HG03039 (cell line): ENCODE results near the gene FHIP2A.
"Not testable (repeated sequence)": the region's sequence is repeated elsewhere in the genome, so short reads cannot be mapped to it uniquely, and the experiment has no call there.

ENCODE experiments used
- ATAC-seq: cut with Tn5 transposase; IDR thresholded peaks from one replicate; pipeline ENCODE4 v1.9.1; 2021; ENCODE audit warnings: mild to moderate bottlenecking, moderate library complexity; ENCODE audit not compliant: unreplicated experiment

The FHIP2A gene, protein sequence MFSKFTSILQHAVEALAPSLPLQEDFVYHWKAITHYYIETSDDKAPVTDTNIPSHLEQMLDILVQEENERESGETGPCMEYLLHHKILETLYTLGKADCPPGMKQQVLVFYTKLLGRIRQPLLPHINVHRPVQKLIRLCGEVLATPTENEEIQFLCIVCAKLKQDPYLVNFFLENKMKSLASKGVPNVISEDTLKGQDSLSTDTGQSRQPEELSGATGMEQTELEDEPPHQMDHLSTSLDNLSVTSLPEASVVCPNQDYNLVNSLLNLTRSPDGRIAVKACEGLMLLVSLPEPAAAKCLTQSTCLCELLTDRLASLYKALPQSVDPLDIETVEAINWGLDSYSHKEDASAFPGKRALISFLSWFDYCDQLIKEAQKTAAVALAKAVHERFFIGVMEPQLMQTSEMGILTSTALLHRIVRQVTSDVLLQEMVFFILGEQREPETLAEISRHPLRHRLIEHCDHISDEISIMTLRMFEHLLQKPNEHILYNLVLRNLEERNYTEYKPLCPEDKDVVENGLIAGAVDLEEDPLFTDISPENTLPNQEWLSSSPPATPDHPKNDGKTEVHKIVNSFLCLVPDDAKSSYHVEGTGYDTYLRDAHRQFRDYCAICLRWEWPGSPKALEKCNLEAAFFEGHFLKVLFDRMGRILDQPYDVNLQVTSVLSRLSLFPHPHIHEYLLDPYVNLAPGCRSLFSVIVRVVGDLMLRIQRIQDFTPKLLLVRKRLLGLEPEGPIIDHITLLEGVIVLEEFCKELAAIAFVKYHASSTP

DNA sequence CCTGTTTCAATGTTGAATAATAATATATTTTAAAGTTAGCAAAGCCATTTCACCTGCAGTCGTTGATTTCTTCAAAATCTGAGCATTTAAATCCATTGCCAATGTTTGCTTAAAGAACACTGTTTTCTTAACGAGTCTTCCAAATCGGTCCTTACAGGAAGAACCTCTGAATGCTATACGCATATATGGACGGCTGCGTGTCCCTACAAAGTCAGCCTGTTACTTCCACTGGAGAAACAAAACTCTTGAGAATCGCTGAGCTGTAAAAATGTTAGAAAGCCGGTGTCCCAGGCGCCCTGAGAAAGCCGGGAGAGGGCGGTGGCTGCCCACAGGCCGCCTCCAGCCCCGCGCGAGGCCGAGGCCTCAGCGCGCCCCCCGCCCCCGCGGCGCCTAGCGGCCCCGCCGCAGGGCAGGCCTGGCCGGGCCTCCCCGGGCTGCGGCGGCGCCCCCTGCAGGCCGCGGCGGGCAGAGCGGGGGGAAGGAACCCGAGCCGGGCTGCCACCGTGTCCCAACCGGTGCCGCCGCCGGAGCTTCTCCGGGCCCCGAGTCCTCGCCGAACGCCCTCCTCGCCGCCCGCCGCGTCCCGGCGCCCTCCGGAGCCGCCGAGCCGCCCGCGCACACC, at the start of gene FHIP2A:
Gene FHIP2A, plus strand, starts transcription at position 488 of the 622 bp plus-strand sequence. CDS start 299 bp downstream, outside the sequence.
- peak; percentile 66 for ATAC-seq

DNA sequence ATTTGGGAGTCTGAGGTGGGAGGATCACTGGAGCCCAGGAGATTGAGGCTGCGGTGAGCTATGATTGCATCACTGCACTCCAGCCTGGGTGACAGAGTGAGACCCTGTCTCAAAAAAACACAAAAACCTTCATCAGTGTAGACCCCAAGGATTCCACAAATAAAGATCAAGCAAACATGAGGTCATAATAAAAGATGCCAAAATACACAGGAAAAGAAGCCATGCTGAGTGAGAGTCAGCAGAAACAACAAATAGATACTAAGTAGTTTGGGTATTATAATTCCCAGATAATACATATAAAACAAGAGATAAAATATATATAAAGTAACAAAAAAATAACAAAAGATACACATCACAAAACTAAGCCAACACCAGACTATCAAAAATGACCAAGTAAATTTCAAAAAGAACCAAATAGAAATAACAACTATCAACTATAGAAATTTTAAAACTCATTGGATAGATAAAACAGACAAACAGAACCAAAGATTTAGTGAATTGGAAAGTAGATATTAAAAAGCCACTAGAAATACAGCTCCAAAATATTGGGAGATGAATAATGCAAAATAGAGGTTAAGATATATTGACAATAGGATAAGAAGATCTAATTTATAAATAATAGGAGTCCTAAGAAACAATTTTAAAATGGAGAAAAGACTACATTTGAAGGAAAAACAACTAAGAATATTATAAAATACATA, 48.9 kb upstream of the FHIP2A start:
- ATAC-seq: no peak

DNA sequence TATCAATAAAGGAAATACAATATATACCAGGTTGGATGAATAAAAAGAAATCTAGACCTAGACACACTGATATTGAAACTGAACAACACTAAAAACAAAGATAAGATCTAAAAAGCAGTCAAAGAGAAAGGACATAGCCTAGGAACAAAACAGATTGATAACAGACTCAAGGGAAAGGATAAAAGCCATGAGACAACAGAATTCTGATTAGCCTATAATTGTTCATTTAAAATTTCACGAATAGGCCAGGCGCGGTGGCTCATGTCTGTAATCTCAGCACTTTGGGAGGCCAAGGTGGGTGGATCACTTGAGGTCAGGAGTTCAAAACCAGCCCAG, 48.4 kb upstream of the FHIP2A start:
- no peak for ATAC-seq

DNA sequence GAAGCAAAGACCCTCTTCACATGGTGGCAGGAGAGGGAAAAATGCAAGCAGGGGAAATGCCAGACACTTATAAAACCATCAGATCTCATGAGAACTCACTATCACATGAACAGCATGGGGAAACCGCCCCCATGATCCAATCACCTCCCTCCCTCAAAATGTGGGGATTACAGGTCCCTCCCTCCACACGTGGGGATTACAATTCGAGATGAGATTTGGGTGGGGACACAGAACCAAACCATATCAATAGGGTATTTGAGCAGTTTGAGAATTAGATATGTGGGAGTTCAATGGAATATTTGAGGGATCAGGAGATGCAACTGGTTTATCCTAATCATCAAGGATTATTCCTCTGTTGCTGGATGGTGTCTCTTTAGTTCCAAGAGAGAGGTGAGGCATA, 46.5 kb upstream of the FHIP2A start:
- not testable (repeated sequence) for ATAC-seq

DNA sequence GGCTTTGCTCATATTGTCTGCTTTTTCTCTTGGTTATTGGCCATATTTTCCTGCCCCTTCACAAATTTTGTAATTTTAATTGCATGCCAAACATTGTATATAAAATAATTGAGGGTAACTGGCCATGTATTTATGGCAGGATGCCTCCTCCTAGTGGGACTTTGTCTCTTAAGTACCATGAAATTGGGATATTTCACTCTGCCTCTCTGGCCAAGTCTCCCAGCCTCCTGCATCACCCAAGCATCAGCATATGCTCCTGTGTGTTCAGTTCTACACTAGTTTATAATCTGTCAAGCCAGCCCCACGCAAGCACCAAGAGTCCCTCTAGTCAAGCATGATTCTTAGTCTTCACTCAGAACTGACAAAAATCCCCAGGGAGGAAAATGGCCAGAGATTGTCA, 44.2 kb upstream of the FHIP2A start:
- no peak for ATAC-seq

GRCh38 chr10:114779803-114780576, 41.6 kb upstream of the FHIP2A start:
- no peak for ATAC-seq

- ATAC-seq: no peak
These were observed 40.9 kb upstream of the FHIP2A start for GRCh38 chr10:114780577-114781184.

- ATAC-seq: no peak
These were observed 38.9 kb upstream of the FHIP2A start for GRCh38 chr10:114782666-114783065.

GRCh38 chr10:114783686-114784085, 37.9 kb upstream of the FHIP2A start:
- no peak for ATAC-seq

DNA sequence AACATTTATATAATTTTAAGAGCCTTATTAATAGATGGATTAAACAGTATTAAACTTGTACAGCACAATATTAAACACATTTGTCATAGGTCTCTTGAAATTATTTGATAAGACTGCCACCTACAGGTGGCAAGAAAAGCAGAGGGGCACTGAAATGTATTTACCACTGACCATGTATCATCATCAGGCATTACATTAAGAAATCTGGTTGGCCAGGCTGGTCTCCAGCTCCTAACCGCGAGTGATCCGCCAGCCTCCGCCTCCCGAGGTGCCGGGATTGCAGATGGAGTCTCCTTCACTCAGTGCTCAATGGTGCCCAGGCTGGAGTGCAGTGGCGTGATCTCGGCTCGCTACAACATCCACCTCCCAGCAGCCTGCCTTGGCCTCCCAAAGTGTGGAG, 35.1 kb upstream of the FHIP2A start:
- not testable (repeated sequence) for ATAC-seq

DNA sequence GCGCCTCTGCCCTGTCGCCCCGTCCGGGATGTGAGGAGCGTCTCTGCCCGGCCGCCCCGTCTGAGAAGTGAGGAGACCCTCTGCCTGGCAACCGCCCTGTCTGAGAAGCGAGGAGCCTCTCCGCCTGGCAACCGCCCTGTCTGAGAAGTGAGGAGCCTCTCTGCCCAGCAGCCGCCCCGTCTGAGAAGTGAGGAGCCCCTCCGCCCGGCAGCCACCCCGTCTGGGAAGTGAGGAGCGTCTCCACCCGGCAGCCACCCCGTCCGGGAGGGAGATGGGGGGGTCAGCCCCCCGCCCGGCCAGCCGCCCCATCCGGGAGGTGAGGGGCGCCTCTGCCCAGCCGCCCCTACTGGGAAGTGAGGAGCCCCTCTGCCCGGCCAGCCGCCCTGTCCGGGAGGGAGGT, 34.4 kb upstream of the FHIP2A start:
- ATAC-seq: not testable (repeated sequence)

DNA sequence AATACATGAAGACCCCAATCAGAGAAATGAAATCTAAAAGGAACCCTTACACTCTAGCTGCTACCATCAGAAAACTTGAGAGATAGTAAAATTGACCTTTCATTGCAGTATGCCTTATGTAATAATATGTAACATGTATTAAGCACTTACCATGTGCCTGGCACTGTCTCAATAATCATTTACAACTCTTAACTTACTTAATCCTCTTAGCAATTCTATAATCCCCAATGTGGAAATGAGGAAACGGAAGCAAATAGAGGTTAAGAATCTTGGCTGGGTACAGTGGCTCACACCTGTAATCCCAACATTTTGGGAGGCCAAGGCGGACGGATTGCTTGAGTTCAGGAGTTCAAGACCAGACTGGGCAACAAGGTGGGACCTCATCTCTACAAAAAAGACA, 29.8 kb upstream of the FHIP2A start:
- no peak for ATAC-seq

- no peak for ATAC-seq
These were observed 26.5 kb upstream of the FHIP2A start for GRCh38 chr10:114795039-114795438.

DNA sequence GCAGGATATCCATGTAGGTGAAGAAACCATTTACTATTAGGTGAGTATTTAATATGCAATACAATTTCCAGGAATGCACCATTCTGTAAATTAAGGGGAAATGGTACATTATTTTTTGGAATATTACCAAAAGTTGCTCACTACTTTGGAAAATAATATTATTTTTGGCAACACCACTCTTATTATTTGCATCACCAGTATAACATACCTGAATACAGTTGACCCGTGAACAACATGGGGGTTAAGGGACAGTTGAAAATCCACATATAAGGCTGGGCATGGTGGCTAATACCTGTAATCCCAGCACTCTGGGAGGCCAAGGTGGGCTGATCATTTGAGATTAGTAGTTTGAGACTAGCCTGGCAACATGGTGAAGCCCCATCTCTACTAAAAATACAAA, 21.2 kb upstream of the FHIP2A start:
- ATAC-seq: no peak

DNA sequence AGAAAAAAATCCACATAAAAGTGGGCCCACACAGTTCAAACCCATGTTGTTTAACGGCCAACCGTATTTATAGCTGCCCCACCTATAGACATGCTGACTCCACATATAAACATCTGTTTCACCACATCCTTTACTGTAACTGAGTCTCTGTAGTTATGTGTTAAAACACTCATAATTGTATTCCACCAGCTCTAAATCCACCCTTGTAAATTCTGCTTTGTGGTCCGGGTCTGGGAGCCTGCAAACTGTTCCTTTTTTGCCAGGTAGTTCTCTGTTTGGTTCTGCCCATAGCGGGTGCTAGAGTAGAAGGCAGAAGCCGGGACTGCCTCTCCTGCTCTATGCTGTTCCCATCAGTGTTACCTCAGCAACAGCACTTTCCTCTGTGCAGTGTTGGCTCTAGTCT, 20.2 kb upstream of the FHIP2A start:
- ATAC-seq: peak; percentile 90

- no peak for ATAC-seq
These were observed 19.4 kb upstream of the FHIP2A start for GRCh38 chr10:114802177-114802576.

DNA sequence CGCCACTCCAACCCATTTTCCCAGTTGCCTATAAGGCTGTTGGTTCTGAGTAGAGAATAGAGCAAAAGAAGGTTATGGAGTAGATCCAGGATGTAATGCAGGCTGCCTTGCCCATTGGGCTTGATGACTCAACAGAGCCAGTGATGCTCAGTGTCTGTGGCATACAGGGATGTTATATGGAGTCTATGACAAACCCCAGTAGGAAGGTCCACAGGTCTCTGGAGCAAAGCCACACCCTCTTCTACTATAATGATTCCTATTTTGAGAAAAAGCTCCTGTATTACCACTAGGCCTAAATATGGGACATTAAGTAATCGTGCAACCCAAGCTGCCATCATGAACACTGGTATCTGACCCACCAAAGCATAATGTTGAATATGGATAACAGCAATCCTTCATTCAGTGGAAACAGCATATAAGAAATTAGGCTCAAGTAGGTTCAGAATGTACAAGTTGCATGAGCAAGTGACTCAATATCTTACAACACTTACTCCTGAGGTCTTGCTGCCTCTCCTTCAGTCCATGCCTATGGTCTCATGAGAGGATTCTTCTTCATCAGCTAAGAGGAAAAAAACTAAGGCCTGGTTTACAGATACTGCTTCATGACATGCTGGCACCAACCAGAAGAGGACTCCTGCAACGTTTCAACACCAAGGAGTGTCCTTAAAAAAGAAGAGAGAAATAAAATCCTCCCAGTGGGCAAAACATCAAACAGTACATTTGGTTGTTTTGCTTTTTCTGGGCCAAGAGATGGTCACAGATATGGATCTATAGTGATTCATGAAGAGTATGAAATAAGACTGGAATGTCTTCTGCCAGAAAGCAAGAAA, 14.8 kb upstream of the FHIP2A start:
- ATAC-seq: no peak

- no peak for ATAC-seq
These were observed 12.6 kb upstream of the FHIP2A start for GRCh38 chr10:114808982-114809381.

- peak; percentile 98 for ATAC-seq
These were observed 10.7 kb upstream of the FHIP2A start for GRCh38 chr10:114810926-114811325.
